HepG2 (cell line): ENCODE results near the gene METTL26. TPM values are rescaled to one million over a fixed set of nuclear protein-coding genes. Genes with fewer than 3 reads are reported as not detected.

ENCODE experiments used
- ATRX ChIP-seq: sonication (generic); formaldehyde crosslinking; IDR thresholded peaks from 2 replicates; pipeline ENCODE4 v1.4.0; 2020; ENCODE audit warnings: missing genetic modification reagents, borderline replicate concordance
- HNRNPH1 ChIP-seq: fragments of 200-400 bp; formaldehyde crosslinking; optimal IDR thresholded peaks from 2 replicates; pipeline ENCODE3; 2017; ENCODE audit warnings: mild to moderate bottlenecking, low read depth, low read length
- IKZF4 ChIP-seq: sonication (generic); formaldehyde crosslinking; IDR thresholded peaks from 2 replicates; pipeline ENCODE4 v1.5.1; 2020; ENCODE audit warnings: borderline replicate concordance, mild to moderate bottlenecking, low read depth, missing genetic modification reagents; ENCODE audit errors: not compliant biosample characterization
- KDM5A ChIP-seq: fragments of 200-600 bp; sonication (generic); IDR thresholded peaks from 2 replicates; pipeline ENCODE4 v1.7.0; 2018; ENCODE audit warnings: antibody characterized with exemption, mild to moderate bottlenecking, low read length, borderline replicate concordance
- KLF16 ChIP-seq, 2 experiments: sonication (generic) in 1 of 2; formaldehyde crosslinking in 1 of 2; IDR thresholded peaks; 2 replicates each; pipeline versions ENCODE4 v1.6.1 to v1.8.0; 2016 to 2023; ENCODE audit warnings: missing genetic modification reagents in 2 of 2, missing compliant biosample characterization in 1 of 2
- MAF1 ChIP-seq: sonication (generic); formaldehyde crosslinking; IDR thresholded peaks from 2 replicates; pipeline ENCODE4 v1.5.0; 2020; ENCODE audit warnings: missing genetic modification reagents, borderline replicate concordance
- MYC ChIP-seq: sonication (generic); formaldehyde crosslinking; IDR thresholded peaks from 2 replicates; pipeline ENCODE4 v1.9.0; 2021; ENCODE audit warnings: missing genetic modification reagents, borderline replicate concordance
- MZF1 ChIP-seq: sonication (generic); formaldehyde crosslinking; IDR thresholded peaks from 2 replicates; pipeline ENCODE4 v1.8.1; 2023; ENCODE audit warnings: mild to moderate bottlenecking, missing genetic modification reagents, borderline replicate concordance
- NCOA2 ChIP-seq: sonication (generic); formaldehyde crosslinking; IDR thresholded peaks from 2 replicates; pipeline ENCODE4 v1.8.0; 2022; ENCODE audit warnings: inconsistent platforms
- SATB2 ChIP-seq: sonication (generic); formaldehyde crosslinking; IDR thresholded peaks from 2 replicates; pipeline ENCODE4 v1.5.0; 2020; ENCODE audit warnings: missing genetic modification reagents
- SNRNP70 ChIP-seq: fragments of 200-400 bp; formaldehyde crosslinking; IDR thresholded peaks from 2 replicates; pipeline ENCODE4 v1.6.1; 2017; ENCODE audit warnings: mild to moderate bottlenecking, low read depth, low read length, moderate library complexity
- SRY ChIP-seq: sonication (generic); formaldehyde crosslinking; IDR thresholded peaks from 2 replicates; pipeline ENCODE4 v1.8.0; 2022; ENCODE audit warnings: mild to moderate bottlenecking, missing genetic modification reagents
- SYNCRIP ChIP-seq: fragments of 200-400 bp; formaldehyde crosslinking; IDR thresholded peaks from 2 replicates; pipeline ENCODE4 v1.6.1; 2018; ENCODE audit warnings: mild to moderate bottlenecking, low read depth, low read length; ENCODE audit not compliant: insufficient read depth
- TMF1 ChIP-seq: sonication (generic); formaldehyde crosslinking; IDR thresholded peaks from 2 replicates; pipeline ENCODE4 v1.8.1; 2022; ENCODE audit warnings: low read depth, missing genetic modification reagents
- ZKSCAN8 ChIP-seq: IDR thresholded peaks from 2 replicates; pipeline ENCODE4 v1.6.1; 2016; ENCODE audit warnings: borderline replicate concordance, missing genetic modification reagents, missing compliant biosample characterization
- ZNF337 ChIP-seq: sonication (generic); formaldehyde crosslinking; IDR thresholded peaks from 2 replicates; pipeline ENCODE4 v1.5.1; 2020; ENCODE audit warnings: missing genetic modification reagents, low read depth, mild to moderate bottlenecking, borderline replicate concordance
- ZNF430 ChIP-seq: sonication (generic); formaldehyde crosslinking; IDR thresholded peaks from 2 replicates; pipeline ENCODE4 v1.9.0; 2021; ENCODE audit warnings: mild to moderate bottlenecking, missing genetic modification reagents
- ZNF451 ChIP-seq: sonication (generic); formaldehyde crosslinking; IDR thresholded peaks from 2 replicates; pipeline ENCODE4 v1.5.0; 2020; ENCODE audit warnings: mild to moderate bottlenecking, missing genetic modification reagents
- ZNF510 ChIP-seq: sonication (generic); formaldehyde crosslinking; IDR thresholded peaks from 2 replicates; pipeline ENCODE4 v1.4.0; 2020; ENCODE audit warnings: low read depth, mild to moderate bottlenecking, missing genetic modification reagents
- ZNF552 ChIP-seq: sonication (generic); formaldehyde crosslinking; IDR thresholded peaks from 2 replicates; pipeline ENCODE4 v1.9.0; 2022; ENCODE audit warnings: missing genetic modification reagents, mild to moderate bottlenecking, borderline replicate concordance
- ZNF782 ChIP-seq: sonication (generic); formaldehyde crosslinking; IDR thresholded peaks from 2 replicates; pipeline ENCODE4 v1.4.0; 2020; ENCODE audit warnings: missing genetic modification reagents, mild to moderate bottlenecking, borderline replicate concordance
- polyA plus RNA-seq, 8 experiments: library from polyadenylated mRNA; depleted of rRNA in 3 of 8; stranded (reverse) in 7 of 8; unstranded in 1 of 8; fragments of >200 nt; fragmentation: Illumina TruSeq in 4 of 8; extraction: Trizol in 4 of 8; gene quantifications; 2 replicates each; pipeline versions ENCODE4 v1.2.1 to v1.2.3, GENCODE V29; 2011 to 2016; ENCODE audit warnings: low read depth in 4 of 8, missing spikeins in 1 of 8, mixed read lengths in 1 of 8; ENCODE audit not compliant: insufficient read depth in 1 of 8
- total RNA-seq, 5 experiments: library from RNA; depleted of rRNA; stranded (reverse); fragments of >200 nt; fragmentation: Illumina TruSeq; extraction: Trizol; gene quantifications; 2 replicates each; pipeline ENCODE4 v1.2.3, GENCODE V29; 2016; ENCODE audit warnings: low read depth in 1 of 5
- TF ChIP-seq, protein P1 (sequence below): sonication (generic); formaldehyde crosslinking; IDR thresholded peaks from 2 replicates; pipeline ENCODE4 v1.4.0; 2020; ENCODE audit warnings: mild to moderate bottlenecking, low read depth, missing genetic modification reagents
- TF ChIP-seq, protein P2 (sequence below): sonication (generic); formaldehyde crosslinking; IDR thresholded peaks from 2 replicates; pipeline ENCODE4 v1.4.0; 2020; ENCODE audit warnings: missing genetic modification reagents, low read depth, mild to moderate bottlenecking, borderline replicate concordance
- TF ChIP-seq, protein P3 (sequence below): sonication (generic); formaldehyde crosslinking; IDR thresholded peaks from 2 replicates; pipeline ENCODE4 v1.5.0; 2020; ENCODE audit warnings: missing genetic modification reagents, mild to moderate bottlenecking, borderline replicate concordance
- TF ChIP-seq, protein P4 (sequence below): sonication (generic); formaldehyde crosslinking; IDR thresholded peaks from 2 replicates; pipeline ENCODE4 v1.5.1; 2020; ENCODE audit warnings: missing genetic modification reagents, mild to moderate bottlenecking, borderline replicate concordance

The METTL26 gene
- total and polyA plus RNA-seq, 2 of the 13 experiments (the other 11 are each of a cell fraction or from before 2014, with no cell fraction given), result 65.5 to 70.1 TPM

DNA sequence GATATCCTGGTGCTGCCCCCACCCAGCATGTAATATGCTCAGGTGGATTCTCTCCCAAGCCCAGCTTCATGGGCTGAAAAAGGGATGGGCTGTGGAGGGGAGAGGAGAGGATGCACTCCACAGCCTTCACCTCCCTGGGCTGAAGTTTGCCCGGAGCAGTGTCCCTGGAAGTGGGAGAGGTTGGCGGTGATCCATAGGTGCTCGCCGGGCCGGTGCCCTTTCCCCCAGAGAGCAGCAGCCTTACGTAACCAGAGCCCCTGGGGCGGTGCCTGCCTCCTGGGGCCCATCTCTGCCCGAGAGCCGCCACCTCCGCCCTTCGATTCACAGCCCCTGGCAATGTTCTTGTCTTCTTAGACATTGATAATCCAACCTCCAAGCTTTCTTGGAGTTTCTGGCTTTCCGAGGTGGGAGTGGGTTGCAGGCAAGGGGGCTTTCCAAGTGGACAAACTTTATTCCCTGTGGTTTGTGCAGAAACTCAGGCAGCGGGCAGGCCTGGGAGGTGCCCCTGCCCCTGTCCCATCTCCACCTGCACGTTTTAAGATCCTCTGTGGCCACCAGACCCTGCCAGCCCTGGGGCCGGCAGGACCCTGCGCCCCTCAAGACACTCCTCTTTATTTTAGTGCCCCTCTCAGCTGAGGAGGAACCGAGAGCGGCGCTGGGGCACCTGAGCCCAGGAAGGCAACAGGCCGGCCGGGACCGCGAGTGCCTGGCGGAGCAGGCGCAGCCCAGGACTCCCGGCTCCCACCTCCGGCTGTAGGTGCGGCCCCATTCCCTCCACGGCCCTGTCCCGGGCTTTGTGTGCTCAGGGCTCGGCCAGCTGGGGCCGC is 10.0 kb upstream of the METTL26 start (continued):
- TF ChIP-seq ZNF337 (CRISPR knock-in tag), result no peak
- TF ChIP-seq ATRX (CRISPR knock-in tag), result no peak
- TF ChIP-seq, protein P1, sequence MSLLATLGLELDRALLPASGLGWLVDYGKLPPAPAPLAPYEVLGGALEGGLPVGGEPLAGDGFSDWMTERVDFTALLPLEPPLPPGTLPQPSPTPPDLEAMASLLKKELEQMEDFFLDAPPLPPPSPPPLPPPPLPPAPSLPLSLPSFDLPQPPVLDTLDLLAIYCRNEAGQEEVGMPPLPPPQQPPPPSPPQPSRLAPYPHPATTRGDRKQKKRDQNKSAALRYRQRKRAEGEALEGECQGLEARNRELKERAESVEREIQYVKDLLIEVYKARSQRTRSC (CRISPR knock-in tag), result no peak
- no peak for TF ChIP-seq SRY (CRISPR knock-in tag)
- no peak for TF ChIP-seq MAF1 (CRISPR knock-in tag)
- no peak for TF ChIP-seq ZKSCAN8
- TF ChIP-seq HNRNPH1, result peak; percentile 70
- TF ChIP-seq, protein P2, sequence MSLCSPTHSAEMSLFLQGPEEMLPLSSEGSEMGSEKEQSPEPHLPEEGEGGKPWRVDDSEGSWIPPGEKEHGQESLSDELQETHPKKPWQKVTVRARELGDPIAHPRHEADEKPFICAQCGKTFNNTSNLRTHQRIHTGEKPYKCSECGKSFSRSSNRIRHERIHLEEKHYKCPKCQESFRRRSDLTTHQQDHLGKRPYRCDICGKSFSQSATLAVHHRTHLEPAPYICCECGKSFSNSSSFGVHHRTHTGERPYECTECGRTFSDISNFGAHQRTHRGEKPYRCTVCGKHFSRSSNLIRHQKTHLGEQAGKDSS (CRISPR knock-in tag), result no peak
- TF ChIP-seq ZNF552 (CRISPR knock-in tag), result no peak
- peak in 1 of 2 experiments; percentile 47; a peak in 1 of 4 replicates for TF ChIP-seq KLF16 (CRISPR knock-in tag; IDR thresholded peaks at IDR 0.05)
- no peak for TF ChIP-seq SATB2
- TF ChIP-seq ZNF782 (CRISPR knock-in tag), result no peak
- TF ChIP-seq MYC (CRISPR knock-in tag), result no peak
- TF ChIP-seq IKZF4 (CRISPR knock-in tag), result no peak
- TF ChIP-seq KDM5A, result no peak
- no peak for TF ChIP-seq TMF1 (CRISPR knock-in tag)
- TF ChIP-seq, protein P3, sequence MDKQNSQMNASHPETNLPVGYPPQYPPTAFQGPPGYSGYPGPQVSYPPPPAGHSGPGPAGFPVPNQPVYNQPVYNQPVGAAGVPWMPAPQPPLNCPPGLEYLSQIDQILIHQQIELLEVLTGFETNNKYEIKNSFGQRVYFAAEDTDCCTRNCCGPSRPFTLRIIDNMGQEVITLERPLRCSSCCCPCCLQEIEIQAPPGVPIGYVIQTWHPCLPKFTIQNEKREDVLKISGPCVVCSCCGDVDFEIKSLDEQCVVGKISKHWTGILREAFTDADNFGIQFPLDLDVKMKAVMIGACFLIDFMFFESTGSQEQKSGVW (CRISPR knock-in tag), result no peak
- TF ChIP-seq NCOA2 (CRISPR knock-in tag), result peak; percentile 40
- no peak for TF ChIP-seq ZNF451 (CRISPR knock-in tag)
- TF ChIP-seq MZF1 (CRISPR knock-in tag), result no peak
- no peak for TF ChIP-seq SNRNP70
- TF ChIP-seq SYNCRIP, result no peak
- no peak for TF ChIP-seq ZNF510
- TF ChIP-seq, protein P4, sequence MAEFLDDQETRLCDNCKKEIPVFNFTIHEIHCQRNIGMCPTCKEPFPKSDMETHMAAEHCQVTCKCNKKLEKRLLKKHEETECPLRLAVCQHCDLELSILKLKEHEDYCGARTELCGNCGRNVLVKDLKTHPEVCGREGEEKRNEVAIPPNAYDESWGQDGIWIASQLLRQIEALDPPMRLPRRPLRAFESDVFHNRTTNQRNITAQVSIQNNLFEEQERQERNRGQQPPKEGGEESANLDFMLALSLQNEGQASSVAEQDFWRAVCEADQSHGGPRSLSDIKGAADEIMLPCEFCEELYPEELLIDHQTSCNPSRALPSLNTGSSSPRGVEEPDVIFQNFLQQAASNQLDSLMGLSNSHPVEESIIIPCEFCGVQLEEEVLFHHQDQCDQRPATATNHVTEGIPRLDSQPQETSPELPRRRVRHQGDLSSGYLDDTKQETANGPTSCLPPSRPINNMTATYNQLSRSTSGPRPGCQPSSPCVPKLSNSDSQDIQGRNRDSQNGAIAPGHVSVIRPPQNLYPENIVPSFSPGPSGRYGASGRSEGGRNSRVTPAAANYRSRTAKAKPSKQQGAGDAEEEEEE (CRISPR knock-in tag), result no peak
- TF ChIP-seq ZNF430 (CRISPR knock-in tag), result peak; percentile 60; the same call in 1 of the 2 replicates
